ENCODE results near the gene SGSH.

SGSH gene

DNA sequence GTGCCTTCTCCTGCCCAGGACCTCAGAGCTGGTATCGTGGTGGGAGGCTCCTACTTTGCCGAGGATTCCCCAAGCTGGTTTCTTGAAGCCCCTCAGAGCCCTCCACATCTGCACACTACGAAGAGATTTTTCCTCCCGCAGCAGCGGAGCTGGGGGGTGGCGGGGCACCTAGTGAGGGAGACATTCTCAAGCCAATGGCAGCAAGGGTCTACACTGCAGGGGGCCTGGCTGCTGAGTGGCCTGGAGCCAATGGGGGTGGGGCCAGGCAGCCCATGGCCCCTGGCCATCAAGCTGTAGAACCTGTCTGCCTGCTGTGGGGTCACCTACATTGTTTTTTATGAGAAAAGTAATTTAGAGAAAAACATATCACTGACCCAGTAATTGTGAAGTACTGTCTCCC lies 5.1 kb upstream of the SGSH start:
- H3K23ac ChIP-seq (ENCODE audit: low read length in 2 of 2): no peak overlapping the region
- H3K4ac ChIP-seq (ENCODE audit: low read depth in 1 of 2, low read length in 2 of 2): no peak overlapping the region

GRCh38 chr17:80224683-80225082 lies 4.5 kb upstream of the SGSH start:
- no peak overlapping the region for H2BK5ac ChIP-seq (ENCODE audit: low read depth, low read length, poor library complexity, severe bottlenecking)
- H2BK15ac ChIP-seq (ENCODE audit: low read depth, poor library complexity, severe bottlenecking): no peak overlapping the region
- H2BK12ac ChIP-seq (ENCODE audit: low read length in 2 of 2): no peak overlapping the region
- no peak overlapping the region for H2AK5ac ChIP-seq (ENCODE audit: low read length, severe bottlenecking)
- H3K23ac ChIP-seq (ENCODE audit: low read length in 2 of 2): no peak overlapping the region
- no peak for DNase-seq
- H3K4me2 ChIP-seq (ENCODE audit: low read length, poor library complexity, severe bottlenecking): no peak overlapping the region
- no peak overlapping the region for H2AFZ ChIP-seq (ENCODE audit: low read depth, low read length)
- no peak overlapping the region for H3K14ac ChIP-seq (ENCODE audit: low read length in 2 of 2)
- H3K9ac ChIP-seq (ENCODE audit: low read length): no peak overlapping the region
- no peak overlapping the region for H2BK120ac ChIP-seq (ENCODE audit: low read depth, low read length)
- no peak overlapping the region for H4K91ac ChIP-seq (ENCODE audit: low read length)
- no peak overlapping the region for H3K27ac ChIP-seq (ENCODE audit: low read length, poor library complexity, severe bottlenecking)
- H3K4me3 ChIP-seq (ENCODE audit: insufficient read depth in 1 of 2, low read depth in 1 of 2, low read length in 2 of 2): no peak overlapping the region
- H3K18ac ChIP-seq (ENCODE audit: low read depth in 1 of 2, low read length in 2 of 2): no peak overlapping the region
- H3K27me3 ChIP-seq (ENCODE audit: control insufficient read depth in 1 of 2, insufficient read depth in 1 of 2, low read length in 2 of 2): no peaks in the 10 kb centered on the region
- peaks cover 25% of the 10 kb centered on the region for H3K79me1 ChIP-seq (replicated peaks; ENCODE audit: low read length, poor library complexity, severe bottlenecking)
- no peaks in the 10 kb centered on the region for H3K9me3 ChIP-seq (ENCODE audit: control insufficient read depth, low read length)
- H3K4me1 ChIP-seq (ENCODE audit: control insufficient read depth, insufficient read depth, low read depth, low read length): peaks cover 16% of the 10 kb centered on the region
- WGBS: 90% methylated on average over 6 of the region's 6 CpGs
- no peak overlapping the region for H3K4ac ChIP-seq (ENCODE audit: low read depth in 1 of 2, low read length in 2 of 2)
- H3K36me3 ChIP-seq (ENCODE audit: control insufficient read depth in 1 of 2, insufficient read depth in 2 of 2, low read depth in 1 of 2, low read length in 2 of 2): peaks cover 38 to 58% of the 10 kb centered on the region in 2 experiments
- no peak overlapping the region for H4K8ac ChIP-seq (ENCODE audit: low read length)

More for the DNA sequence above, 5.1 kb upstream of the SGSH start:
- no peak overlapping the region for H2AFZ ChIP-seq (ENCODE audit: low read depth, low read length)
- no peak overlapping the region for H3K4me2 ChIP-seq (ENCODE audit: low read length, poor library complexity, severe bottlenecking)
- H3K36me3 ChIP-seq (ENCODE audit: control insufficient read depth in 1 of 2, insufficient read depth in 2 of 2, low read depth in 1 of 2, low read length in 2 of 2): peaks cover 40 to 60% of the 10 kb centered on the region in 2 experiments
- no peak overlapping the region for H2BK5ac ChIP-seq (ENCODE audit: low read depth, low read length, poor library complexity, severe bottlenecking)
- no peak overlapping the region for H4K8ac ChIP-seq (ENCODE audit: low read length)
- H2BK15ac ChIP-seq (ENCODE audit: low read depth, poor library complexity, severe bottlenecking): no peak overlapping the region
- 88% methylated on average over 6 of the region's 6 CpGs for WGBS
- H3K4me3 ChIP-seq (ENCODE audit: insufficient read depth in 1 of 2, low read depth in 1 of 2, low read length in 2 of 2): no peak overlapping the region
- no peak overlapping the region for H3K27ac ChIP-seq (ENCODE audit: low read length, poor library complexity, severe bottlenecking)
- no peak overlapping the region for H3K18ac ChIP-seq (ENCODE audit: low read depth in 1 of 2, low read length in 2 of 2)
- DNase-seq: no peak
- H3K9me3 ChIP-seq (ENCODE audit: control insufficient read depth, low read length): no peaks in the 10 kb centered on the region
- H3K4me1 ChIP-seq (ENCODE audit: control insufficient read depth, insufficient read depth, low read depth, low read length): peaks cover 16% of the 10 kb centered on the region
- no peak overlapping the region for H2BK12ac ChIP-seq (ENCODE audit: low read length in 2 of 2)
- H3K14ac ChIP-seq (ENCODE audit: low read length in 2 of 2): no peak overlapping the region
- H3K9ac ChIP-seq (ENCODE audit: low read length): no peak overlapping the region
- H4K91ac ChIP-seq (ENCODE audit: low read length): no peak overlapping the region
- H2BK120ac ChIP-seq (ENCODE audit: low read depth, low read length): no peak overlapping the region
- no peaks in the 10 kb centered on the region for H3K27me3 ChIP-seq (ENCODE audit: control insufficient read depth in 1 of 2, insufficient read depth in 1 of 2, low read length in 2 of 2)
- H3K79me1 ChIP-seq (replicated peaks; ENCODE audit: low read length, poor library complexity, severe bottlenecking): peaks cover 25% of the 10 kb centered on the region
- no peak overlapping the region for H2AK5ac ChIP-seq (ENCODE audit: low read length, severe bottlenecking)

DNA sequence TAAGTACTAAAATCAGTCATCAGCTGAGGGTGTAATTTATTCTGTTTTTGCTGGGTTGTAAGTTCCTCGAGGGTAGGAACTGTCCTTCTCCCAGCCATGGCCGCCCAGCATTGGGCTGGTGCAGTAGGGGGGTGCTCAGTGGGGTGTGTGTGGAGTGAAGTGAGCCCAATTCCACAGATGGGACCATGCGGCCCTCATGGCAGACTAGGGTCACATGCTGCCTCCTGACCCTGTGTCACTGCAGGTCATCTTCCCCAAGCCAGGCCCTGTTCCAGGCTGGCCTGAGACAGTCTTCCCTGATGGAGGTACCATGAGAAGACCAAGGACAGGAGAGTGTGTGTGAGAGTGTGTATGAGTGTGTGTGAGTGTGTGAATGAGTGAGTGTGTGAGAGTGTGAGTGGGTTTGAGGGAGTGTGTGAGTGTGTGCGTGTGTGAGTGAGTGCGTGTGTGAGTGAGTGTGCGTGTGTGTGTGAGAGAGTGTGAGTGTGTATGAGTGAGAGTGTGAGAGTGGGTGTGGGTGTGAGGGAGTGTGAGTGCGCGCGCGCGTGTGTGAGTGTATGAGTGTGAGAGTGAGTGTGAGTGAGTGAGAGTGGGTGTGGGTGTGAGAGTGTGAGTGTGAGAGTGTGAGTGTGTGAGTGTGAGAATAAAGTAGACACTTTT lies 3.8 kb upstream of the SGSH start:
- no peak for DNase-seq
- Histone ChIP-seq H3K4me2 (ENCODE audit: low read length, poor library complexity, severe bottlenecking) (no peak overlapping the region), H2BK120ac (ENCODE audit: low read depth, low read length) (no peak overlapping the region), H3K79me1 (replicated peaks; ENCODE audit: low read length, poor library complexity, severe bottlenecking) (peaks cover 25% of the 10 kb centered on the region), H3K4me1 (ENCODE audit: control insufficient read depth, insufficient read depth, low read depth, low read length) (peaks cover 19% of the 10 kb centered on the region), H3K4ac (ENCODE audit: low read depth in 1 of 2, low read length in 2 of 2) (no peak overlapping the region), H2AFZ (ENCODE audit: low read depth, low read length) (no peak overlapping the region), H3K9ac (ENCODE audit: low read length) (no peak overlapping the region), H4K91ac (ENCODE audit: low read length) (no peak overlapping the region), H3K9me3 (ENCODE audit: control insufficient read depth, low read length) (no peaks in the 10 kb centered on the region), H2BK15ac (ENCODE audit: low read depth, poor library complexity, severe bottlenecking) (no peak overlapping the region), H2BK12ac (ENCODE audit: low read length in 2 of 2) (no peak overlapping the region), H2BK5ac (ENCODE audit: low read depth, low read length, poor library complexity, severe bottlenecking) (no peak overlapping the region), H3K23ac (ENCODE audit: low read length in 2 of 2) (no peak overlapping the region), H3K4me3 (ENCODE audit: insufficient read depth in 1 of 2, low read depth in 1 of 2, low read length in 2 of 2) (no peak overlapping the region), H3K27ac (ENCODE audit: low read length, poor library complexity, severe bottlenecking) (no peak overlapping the region), H2AK5ac (ENCODE audit: low read length, severe bottlenecking) (no peak overlapping the region), H3K18ac (ENCODE audit: low read depth in 1 of 2, low read length in 2 of 2) (no peak overlapping the region), H4K8ac (ENCODE audit: low read length) (no peak overlapping the region), H3K14ac (ENCODE audit: low read length in 2 of 2) (no peak overlapping the region), H3K27me3 (ENCODE audit: control insufficient read depth in 1 of 2, insufficient read depth in 1 of 2, low read length in 2 of 2) (no peaks in the 10 kb centered on the region), H3K36me3 (ENCODE audit: control insufficient read depth in 1 of 2, insufficient read depth in 2 of 2, low read depth in 1 of 2, low read length in 2 of 2) (peaks cover 35 to 51% of the 10 kb centered on the region in 2 experiments)
- 83% methylated on average over 11 of the region's 11 CpGs for WGBS

DNA sequence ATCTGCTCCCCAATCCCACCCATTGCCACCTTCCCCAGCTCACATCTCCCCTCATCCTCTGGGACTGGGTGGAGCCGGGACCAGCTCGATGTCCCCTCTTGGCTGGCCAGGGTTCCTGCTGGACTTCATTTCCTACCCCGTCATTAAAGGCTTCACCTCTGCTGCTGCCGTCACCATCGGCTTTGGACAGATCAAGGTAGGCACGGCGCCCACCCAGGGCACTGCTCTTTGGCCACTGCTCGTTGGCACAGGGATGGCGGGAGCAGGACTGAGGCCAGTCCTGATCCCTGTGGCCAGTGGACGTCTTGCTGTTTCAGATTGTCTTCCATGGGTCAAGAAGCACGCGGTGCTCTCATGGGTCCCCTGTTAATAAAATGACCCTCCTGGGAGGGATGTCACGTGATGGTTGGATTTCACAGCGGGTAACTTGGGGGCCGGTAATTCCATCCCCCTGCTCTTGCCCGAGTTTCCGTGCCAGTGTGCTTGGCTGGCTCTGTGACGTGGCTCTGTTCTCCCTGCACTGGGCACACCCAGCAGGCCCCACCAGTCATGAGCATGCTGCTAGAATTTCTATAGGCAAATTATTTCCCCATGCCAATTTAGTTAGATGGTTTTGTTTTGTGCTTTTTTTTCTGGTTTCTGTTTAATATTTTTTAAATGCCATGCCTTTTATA lies 3.1 kb upstream of the SGSH start:
- Histone ChIP-seq H3K79me1 (replicated peaks; ENCODE audit: low read length, poor library complexity, severe bottlenecking) (peaks cover 29% of the 10 kb centered on the region), H3K4me3 (ENCODE audit: insufficient read depth in 1 of 2, low read depth in 1 of 2, low read length in 2 of 2) (no peak overlapping the region), H3K27ac (ENCODE audit: low read length, poor library complexity, severe bottlenecking) (no peak overlapping the region), H2BK120ac (ENCODE audit: low read depth, low read length) (no peak overlapping the region), H3K4me1 (ENCODE audit: control insufficient read depth, insufficient read depth, low read depth, low read length) (peaks cover 22% of the 10 kb centered on the region), H3K4ac (ENCODE audit: low read depth in 1 of 2, low read length in 2 of 2) (no peak overlapping the region), H2BK5ac (ENCODE audit: low read depth, low read length, poor library complexity, severe bottlenecking) (no peak overlapping the region), H3K4me2 (ENCODE audit: low read length, poor library complexity, severe bottlenecking) (no peak overlapping the region), H3K9ac (ENCODE audit: low read length) (no peak overlapping the region), H3K23ac (ENCODE audit: low read length in 2 of 2) (no peak overlapping the region), H3K14ac (ENCODE audit: low read length in 2 of 2) (no peak overlapping the region), H3K9me3 (ENCODE audit: control insufficient read depth, low read length) (no peaks in the 10 kb centered on the region), H2BK15ac (ENCODE audit: low read depth, poor library complexity, severe bottlenecking) (no peak overlapping the region), H3K36me3 (ENCODE audit: control insufficient read depth in 1 of 2, insufficient read depth in 2 of 2, low read depth in 1 of 2, low read length in 2 of 2) (peaks cover 28 to 47% of the 10 kb centered on the region in 2 experiments), H2AK5ac (ENCODE audit: low read length, severe bottlenecking) (no peak overlapping the region), H4K91ac (ENCODE audit: low read length) (no peak overlapping the region), H2BK12ac (ENCODE audit: low read length in 2 of 2) (no peak overlapping the region), H2AFZ (ENCODE audit: low read depth, low read length) (no peak overlapping the region), H3K27me3 (ENCODE audit: control insufficient read depth in 1 of 2, insufficient read depth in 1 of 2, low read length in 2 of 2) (no peaks in the 10 kb centered on the region), H4K8ac (ENCODE audit: low read length) (peak overlapping the region; percentile 20), H3K18ac (ENCODE audit: low read depth in 1 of 2, low read length in 2 of 2) (no peak overlapping the region)
- 98% methylated on average over 17 of the region's 18 CpGs for WGBS
- DNase-seq: no peak

Measured in mesenchymal stem cell (in vitro differentiated cells and primary cell).